ENCODE results near the gene FKBP1A. TPM values are rescaled to one million over a fixed set of nuclear protein-coding genes. Genes with fewer than 3 reads are reported as not detected.

FKBP1A gene
- total RNA-seq, 1 donor from 2014 or later, result 155 TPM

DNA sequence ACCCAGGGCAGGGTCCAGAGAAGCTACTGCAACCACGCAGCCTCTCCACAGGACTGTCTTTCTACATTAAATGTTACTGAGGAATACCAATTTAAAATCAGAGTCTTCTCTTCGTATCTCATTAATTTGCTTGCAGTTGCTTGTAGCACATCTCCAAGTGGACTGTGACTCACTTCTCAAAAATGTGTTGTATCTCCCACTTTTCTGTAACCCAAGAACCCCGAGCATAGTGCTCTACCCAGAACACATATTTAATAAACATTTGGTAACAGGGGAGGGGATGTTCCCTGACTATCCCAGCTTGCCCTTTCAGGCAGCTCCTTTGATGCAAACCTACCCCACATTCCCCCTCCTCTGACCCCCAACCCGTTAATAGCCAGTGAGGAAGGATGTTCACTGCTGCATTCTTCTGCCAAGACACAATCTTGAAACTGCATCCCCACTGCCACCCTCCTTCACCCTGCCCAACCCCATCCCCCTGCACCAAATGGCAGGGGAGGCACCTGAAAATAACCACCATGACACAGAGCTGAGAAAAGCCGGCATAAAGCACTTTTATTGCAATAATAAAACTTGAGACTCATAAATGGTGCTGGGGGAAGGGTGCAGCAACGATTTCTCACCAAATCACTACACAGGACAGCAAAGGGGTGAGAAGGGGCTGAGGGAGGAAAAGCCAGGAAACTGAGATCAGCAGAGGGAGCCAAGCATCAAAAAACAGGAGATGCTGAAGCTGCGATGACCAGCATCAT is 24.2 kb downstream of the FKBP1A start:
- DNase-seq (ENCODE audit: low read depth), result no peak
- Histone ChIP-seq H3K36me3 (ENCODE audit: control insufficient read depth, insufficient read depth, low read length) (no peaks in the 10 kb centered on the region), H3K4me3 (ENCODE audit: low read depth, low read length) (no peak overlapping the region), H3K27me3 (ENCODE audit: control insufficient read depth, insufficient read depth, low read length) (no peaks in the 10 kb centered on the region)
- TF ChIP-seq, protein P1, sequence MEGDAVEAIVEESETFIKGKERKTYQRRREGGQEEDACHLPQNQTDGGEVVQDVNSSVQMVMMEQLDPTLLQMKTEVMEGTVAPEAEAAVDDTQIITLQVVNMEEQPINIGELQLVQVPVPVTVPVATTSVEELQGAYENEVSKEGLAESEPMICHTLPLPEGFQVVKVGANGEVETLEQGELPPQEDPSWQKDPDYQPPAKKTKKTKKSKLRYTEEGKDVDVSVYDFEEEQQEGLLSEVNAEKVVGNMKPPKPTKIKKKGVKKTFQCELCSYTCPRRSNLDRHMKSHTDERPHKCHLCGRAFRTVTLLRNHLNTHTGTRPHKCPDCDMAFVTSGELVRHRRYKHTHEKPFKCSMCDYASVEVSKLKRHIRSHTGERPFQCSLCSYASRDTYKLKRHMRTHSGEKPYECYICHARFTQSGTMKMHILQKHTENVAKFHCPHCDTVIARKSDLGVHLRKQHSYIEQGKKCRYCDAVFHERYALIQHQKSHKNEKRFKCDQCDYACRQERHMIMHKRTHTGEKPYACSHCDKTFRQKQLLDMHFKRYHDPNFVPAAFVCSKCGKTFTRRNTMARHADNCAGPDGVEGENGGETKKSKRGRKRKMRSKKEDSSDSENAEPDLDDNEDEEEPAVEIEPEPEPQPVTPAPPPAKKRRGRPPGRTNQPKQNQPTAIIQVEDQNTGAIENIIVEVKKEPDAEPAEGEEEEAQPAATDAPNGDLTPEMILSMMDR (IDR thresholded peaks at IDR 0.05; ENCODE audit: insufficient read depth, low read length, poor library complexity, severe bottlenecking), result no peak

DNA sequence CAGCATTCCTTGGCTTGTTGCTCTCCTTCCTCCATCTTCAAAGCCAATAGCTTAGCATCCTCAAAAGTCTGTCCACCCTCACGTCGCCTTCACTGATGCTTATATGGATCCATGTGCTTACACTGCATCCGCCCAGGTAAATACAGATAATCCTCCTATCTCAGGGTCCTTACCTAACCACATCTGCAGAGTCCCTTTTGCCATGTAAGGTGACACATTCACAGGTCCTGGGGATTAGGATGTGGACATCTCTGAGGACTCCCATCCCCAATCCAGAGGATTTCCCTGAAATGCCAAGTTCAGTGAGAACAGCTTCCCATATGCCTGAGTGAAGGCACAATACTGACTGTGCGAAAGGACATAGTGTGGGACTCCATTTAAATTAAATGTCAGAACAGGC is 25.4 kb downstream of the FKBP1A start:
- no peaks in the 10 kb centered on the region for H3K27me3 ChIP-seq (ENCODE audit: control insufficient read depth, insufficient read depth, low read length)
- TF ChIP-seq, protein P1 (IDR thresholded peaks at IDR 0.05; ENCODE audit: insufficient read depth, low read length, poor library complexity, severe bottlenecking), result no peak
- no peak overlapping the region for H3K4me3 ChIP-seq (ENCODE audit: low read depth, low read length)
- DNase-seq (ENCODE audit: low read depth), result no peak
- H3K36me3 ChIP-seq (ENCODE audit: control insufficient read depth, insufficient read depth, low read length), result no peaks in the 10 kb centered on the region

DNA sequence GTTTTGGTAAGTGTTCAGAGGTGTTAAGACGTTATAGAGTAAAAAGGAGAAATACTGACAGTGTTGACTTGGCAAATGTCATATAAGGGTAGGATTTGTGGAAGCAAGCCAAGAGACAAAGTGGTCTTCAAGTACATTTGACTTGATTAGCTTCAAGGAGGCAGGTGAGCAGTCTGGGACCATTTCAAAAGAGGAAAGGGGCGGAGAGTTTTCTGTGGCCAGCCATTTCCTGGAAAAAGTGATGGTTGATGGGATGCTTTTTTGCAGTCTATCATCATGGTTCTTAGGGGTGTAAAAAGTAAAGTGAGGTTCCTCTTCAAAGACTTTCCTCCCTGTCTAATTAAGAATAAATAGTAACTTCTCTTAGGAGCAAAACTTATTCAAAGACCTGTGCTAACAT is 28.7 kb downstream of the FKBP1A start:
- Histone ChIP-seq H3K36me3 (ENCODE audit: control insufficient read depth, insufficient read depth, low read length) (no peaks in the 10 kb centered on the region), H3K4me3 (ENCODE audit: low read depth, low read length) (no peak overlapping the region), H3K27me3 (ENCODE audit: control insufficient read depth, insufficient read depth, low read length) (no peaks in the 10 kb centered on the region)
- TF ChIP-seq, protein P1 (IDR thresholded peaks at IDR 0.05; ENCODE audit: insufficient read depth, low read length, poor library complexity, severe bottlenecking), result no peak
- DNase-seq (ENCODE audit: low read depth), result no peak

DNA sequence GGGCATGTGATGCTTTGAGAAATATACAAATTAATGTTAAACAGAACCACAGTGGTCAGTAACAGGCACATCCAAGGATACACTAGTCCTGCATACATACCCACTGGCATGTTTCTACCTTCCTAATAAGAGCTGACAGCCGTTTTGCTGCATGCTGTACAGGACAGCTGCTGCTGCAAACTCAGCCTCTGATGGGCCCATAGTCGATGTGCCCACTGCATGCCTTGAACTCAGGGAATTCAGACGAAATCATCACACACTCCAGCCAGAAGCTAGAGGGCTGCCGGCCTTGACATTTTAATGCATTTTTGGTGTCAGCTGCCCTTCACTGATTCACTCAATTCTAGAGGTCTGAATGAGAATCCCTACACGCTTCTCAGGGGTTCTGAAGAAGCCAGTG is 29.3 kb downstream of the FKBP1A start:
- Histone ChIP-seq H3K27me3 (ENCODE audit: control insufficient read depth, insufficient read depth, low read length) (no peaks in the 10 kb centered on the region), H3K36me3 (ENCODE audit: control insufficient read depth, insufficient read depth, low read length) (no peaks in the 10 kb centered on the region), H3K4me3 (ENCODE audit: low read depth, low read length) (no peak overlapping the region)
- no peak for DNase-seq (ENCODE audit: low read depth)
- TF ChIP-seq, protein P1 (IDR thresholded peaks at IDR 0.05; ENCODE audit: insufficient read depth, low read length, poor library complexity, severe bottlenecking), result no peak

DNA sequence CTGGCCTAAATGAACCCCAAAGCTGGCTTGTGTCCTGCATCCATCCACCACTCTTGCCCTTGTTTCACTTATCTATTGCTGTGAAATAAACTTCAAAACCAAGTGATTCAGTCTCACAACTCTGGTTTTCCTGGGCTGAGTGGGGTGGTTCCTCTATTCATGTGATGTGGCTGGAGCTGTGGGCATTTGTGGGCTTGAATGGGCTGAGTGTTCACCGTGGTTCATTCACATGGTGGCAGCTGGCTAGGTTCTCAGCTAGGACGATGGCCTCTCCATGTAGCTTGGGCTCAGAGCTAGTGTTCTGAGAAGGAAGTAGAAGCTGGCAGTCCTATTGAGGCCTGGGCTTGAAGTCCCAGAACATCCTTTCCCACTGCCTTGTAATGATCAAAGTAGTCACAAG is 30.4 kb downstream of the FKBP1A start:
- H3K27me3 ChIP-seq (ENCODE audit: control insufficient read depth, insufficient read depth, low read length), result no peaks in the 10 kb centered on the region
- no peaks in the 10 kb centered on the region for H3K36me3 ChIP-seq (ENCODE audit: control insufficient read depth, insufficient read depth, low read length)
- TF ChIP-seq, protein P1 (IDR thresholded peaks at IDR 0.05; ENCODE audit: insufficient read depth, low read length, poor library complexity, severe bottlenecking), result no peak
- no peak overlapping the region for H3K4me3 ChIP-seq (ENCODE audit: low read depth, low read length)
- no peak for DNase-seq (ENCODE audit: low read depth)
